RCC 7860 (cell line): Measurements from ENCODE around the gene TMEM179.

Experiments used
- DNase-seq: peaks from one replicate; pipeline ENCODE4 v3.0.0-alpha.2; 2015; ENCODE audit warnings: low spot score
- FAIRE-seq: peaks from 2 replicates; lab custom pipeline; 2012; peaks lifted over from hg19 to GRCh38; lab: Jason Lieb, UNC

The TMEM179 gene

GRCh38 chr14:104547310-104547997, 57.1 kb downstream of the TMEM179 start:
- no peak for FAIRE-seq
- DNase-seq, result no peak

- no peak for FAIRE-seq
- no peak for DNase-seq
Observed at GRCh38 chr14:104546591-104547309, 57.8 kb downstream of the TMEM179 start.

GRCh38 chr14:104545942-104546501, 58.5 kb downstream of the TMEM179 start:
- FAIRE-seq (no peak), DNase-seq (no peak)

DNA sequence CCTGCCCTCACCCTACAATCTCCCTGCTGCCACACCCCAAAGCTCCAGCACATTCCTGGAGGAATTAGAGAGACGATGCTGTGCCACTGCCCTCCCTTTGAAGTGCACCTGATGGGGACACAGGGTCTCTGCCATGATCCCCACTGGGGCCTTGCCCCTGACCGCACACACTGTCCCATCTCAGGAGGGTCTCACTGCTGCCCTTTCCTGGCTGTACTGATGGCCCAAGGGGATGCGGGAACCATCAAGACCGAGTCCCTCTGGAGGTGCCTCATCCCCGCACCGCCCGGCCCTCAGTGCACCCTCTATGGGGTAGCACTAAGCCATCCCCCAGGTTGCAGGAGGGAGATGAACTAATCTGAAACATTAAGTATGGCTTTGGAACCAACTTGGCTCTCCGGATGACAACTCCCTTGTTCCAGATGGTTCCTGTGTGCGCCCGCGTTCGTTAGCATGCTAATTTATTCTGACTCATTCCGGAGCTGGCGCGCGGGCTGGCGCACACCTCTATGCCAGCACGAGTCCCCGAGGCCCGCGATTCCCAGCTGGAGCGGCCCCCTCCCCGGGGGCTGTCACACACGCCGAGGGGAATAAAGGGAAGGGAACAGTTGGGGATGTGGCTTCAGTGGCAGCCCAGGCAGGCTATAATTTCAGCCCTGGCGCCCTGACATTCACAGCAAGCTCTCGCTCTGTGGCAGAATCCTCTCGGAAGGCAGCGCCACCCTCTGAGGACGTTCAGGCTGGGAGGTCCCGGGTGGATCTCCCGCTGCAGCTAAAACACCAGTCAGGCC, 59.2 kb downstream of the TMEM179 start:
- FAIRE-seq, result no peak

DNA sequence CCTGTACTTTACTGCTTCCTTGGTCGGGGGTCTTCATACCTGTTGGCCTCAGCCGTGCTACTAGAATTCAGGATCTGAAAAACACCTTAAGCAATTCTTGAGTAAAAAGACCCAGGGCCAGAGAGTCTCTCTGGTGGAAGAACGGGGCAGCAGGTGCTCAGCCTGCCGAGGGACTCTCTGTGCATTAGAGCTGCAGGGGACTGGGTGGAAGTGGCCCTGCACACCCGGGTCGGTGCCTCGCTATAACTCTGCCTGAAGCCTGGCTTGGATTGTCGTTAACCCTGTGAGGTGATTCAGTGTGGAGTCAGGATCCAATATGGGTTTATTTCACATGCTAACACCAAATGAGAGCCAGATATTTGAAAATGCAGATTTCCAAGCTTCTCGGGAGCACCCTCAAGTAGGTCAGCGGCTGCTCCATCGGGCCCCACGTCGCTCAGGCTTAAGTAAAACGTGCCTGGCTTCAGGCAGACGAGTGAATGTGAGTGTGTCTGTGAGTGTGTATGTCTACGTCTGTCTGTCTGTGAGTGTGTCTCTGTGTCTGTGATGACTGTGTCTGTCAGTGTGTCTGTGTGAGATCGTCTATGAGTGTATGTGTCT, 60.1 kb downstream of the TMEM179 start:
- no peak for FAIRE-seq

More for the DNA sequence above, 59.2 kb downstream of the TMEM179 start:
- DNase-seq, result no peak

DNA sequence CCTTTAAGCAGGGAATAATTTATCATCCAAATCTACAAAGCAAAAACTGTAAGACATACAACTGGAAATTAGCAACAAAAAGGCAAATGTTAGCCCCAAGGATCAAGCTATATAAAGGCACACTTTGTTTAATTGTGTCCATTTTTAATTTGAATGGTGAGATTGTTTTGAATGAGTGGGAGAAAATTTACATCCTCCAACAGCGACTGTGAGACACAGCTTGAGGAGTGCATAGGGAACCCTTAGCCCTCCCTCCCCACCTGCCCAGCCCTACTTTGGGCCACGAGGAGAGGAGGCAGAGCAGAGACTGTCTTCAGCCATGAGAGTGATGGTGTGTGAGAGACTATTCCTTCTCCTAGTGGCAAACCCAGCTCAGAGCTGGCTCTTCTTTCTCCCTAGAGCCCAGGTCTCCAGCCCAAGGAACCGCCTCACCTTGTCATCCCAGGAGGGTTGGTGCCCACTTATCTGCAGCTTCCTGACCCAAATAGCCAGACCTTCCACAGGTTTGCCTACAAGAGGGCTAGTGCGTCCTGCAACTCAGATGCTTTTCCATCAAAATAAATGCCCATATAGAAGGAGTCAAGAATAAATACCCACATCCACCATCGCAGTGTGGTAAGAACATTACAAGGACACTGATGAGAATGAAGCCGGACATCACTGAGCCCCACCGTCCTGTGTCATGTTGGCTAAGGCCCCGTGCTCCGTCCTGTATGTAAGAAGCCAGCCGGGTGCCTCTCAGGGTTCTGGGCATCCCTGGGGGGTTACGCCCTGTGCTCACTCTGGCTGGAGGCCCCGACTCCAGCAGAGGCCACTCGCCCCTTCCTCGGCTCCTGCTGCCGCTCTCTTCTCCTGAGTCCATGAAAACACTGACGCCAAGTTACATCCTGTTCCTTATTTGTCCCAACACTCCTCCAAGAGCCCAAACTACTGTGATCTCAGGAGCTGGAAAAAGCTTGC, 61.4 kb downstream of the TMEM179 start:
- DNase-seq, result no peak

More for the DNA sequence above, 60.1 kb downstream of the TMEM179 start:
- DNase-seq, result no peak

GRCh38 chr14:104541905-104542465, 62.6 kb downstream of the TMEM179 start:
- FAIRE-seq, result no peak
- DNase-seq, result no peak

More for the DNA sequence above, 61.4 kb downstream of the TMEM179 start:
- no peak for FAIRE-seq
